Spinal cord (tissue), 10 donors: Measurements from ENCODE around the gene PIGA. TPM values are rescaled to one million over a fixed set of nuclear protein-coding genes. Genes with fewer than 3 reads are reported as not detected.
"Not testable (repeated sequence)": the region's sequence is repeated elsewhere in the genome, so short reads cannot be mapped to it uniquely, and the experiment has no call there.

Experiments
- DNase-seq, 6 donors: peaks; one replicate each; pipeline versions ENCODE4 v3.0.0 to v3.0.0-alpha.2; 2013 to 2015; ENCODE audit warnings: low spot score in 6 of 6, low read depth in 4 of 6
- H3K27ac ChIP-seq: one replicate; pipeline ENCODE4 v1.5.1; 2013; ENCODE audit warnings: low read depth, low read length, control low read depth
- H3K27me3 ChIP-seq: one replicate; pipeline ENCODE4 v1.6.1; 2013; ENCODE audit warnings: low read length; ENCODE audit not compliant: control insufficient read depth, insufficient read depth
- H3K36me3 ChIP-seq: one replicate; pipeline ENCODE4 v1.6.1; 2013; ENCODE audit warnings: low read length; ENCODE audit not compliant: control insufficient read depth, insufficient read depth
- H3K4me1 ChIP-seq: one replicate; pipeline ENCODE4 v1.6.1; 2013; ENCODE audit warnings: low read length; ENCODE audit not compliant: control insufficient read depth, insufficient read depth
- H3K4me3 ChIP-seq: one replicate; pipeline ENCODE4 v1.5.1; 2013; ENCODE audit warnings: low read depth, low read length, control low read depth
- H3K9me3 ChIP-seq: one replicate; pipeline ENCODE4 v1.6.1; 2013; ENCODE audit warnings: low read length; ENCODE audit not compliant: control insufficient read depth, insufficient read depth
- WGBS: methylation state at CpG from one replicate; pipeline ENCODE4 v1.1.5; 2013; ENCODE audit warnings: missing lambda C conversion rate; ENCODE audit not compliant: insufficient coverage; 5-methylcytosine and 5-hydroxymethylcytosine counted together
- polyA plus RNA-seq, 2 donors: library from polyadenylated mRNA; unstranded; fragments of 120-200 nt; gene quantifications; one replicate each; pipeline ENCODE4 v1.2.1, GENCODE V29; 2013; ENCODE audit not compliant: insufficient read length in 2 of 2
- total RNA-seq, 2 donors: library from RNA; depleted of rRNA in 1 of 2; stranded (reverse); fragments of 120-200 nt in 1 of 2; fragments of >200 nt in 1 of 2; gene quantifications; one replicate each; pipeline versions ENCODE4 v1.2.3 to v1.2.4, GENCODE V29; 2013 to 2014
- donor health status: healthy.

PIGA gene
- total and polyA plus RNA-seq, 4 donors = 10.8 to 18.9 (median 11.8) TPM

- no peaks in the 10 kb centered on the region for H3K4me1 ChIP-seq
- WGBS = no CpG with 5 or more reads among the region's 5 CpGs
- no peaks in the 10 kb centered on the region for H3K36me3 ChIP-seq
- H3K27me3 ChIP-seq = peaks cover 19% of the 10 kb centered on the region
- H3K9me3 ChIP-seq = no peaks in the 10 kb centered on the region
- no peak for DNase-seq
- H3K27ac ChIP-seq = no peak overlapping the region
- no peak overlapping the region for H3K4me3 ChIP-seq
These were observed 12.9 kb downstream of the PIGA start for GRCh38 chrX:15322472-15322871.

GRCh38 chrX:15322072-15322471 is 13.3 kb downstream of the PIGA start:
- DNase-seq = no peak
- H3K9me3 ChIP-seq = no peaks in the 10 kb centered on the region
- H3K4me1 ChIP-seq = no peaks in the 10 kb centered on the region
- 100% methylated on average over 1 of the region's 3 CpGs for WGBS
- no peaks in the 10 kb centered on the region for H3K36me3 ChIP-seq
- H3K27me3 ChIP-seq = peaks cover 19% of the 10 kb centered on the region
- H3K4me3 ChIP-seq = no peak overlapping the region
- H3K27ac ChIP-seq = no peak overlapping the region

GRCh38 chrX:15321447-15321846 is 13.9 kb downstream of the PIGA start:
- DNase-seq = no peak
- Histone ChIP-seq H3K36me3 (no peaks in the 10 kb centered on the region), H3K4me1 (no peaks in the 10 kb centered on the region), H3K9me3 (no peaks in the 10 kb centered on the region), H3K27me3 (peaks cover 18% of the 10 kb centered on the region), H3K4me3 (no peak overlapping the region), H3K27ac (no peak overlapping the region)
- WGBS = 82% methylated on average over 2 of the region's 4 CpGs

- no peak overlapping the region for H3K27ac ChIP-seq
- WGBS = no CpG with 5 or more reads among the region's 4 CpGs
- H3K9me3 ChIP-seq = no peaks in the 10 kb centered on the region
These were observed 15.0 kb downstream of the PIGA start for GRCh38 chrX:15320297-15320696.

GRCh38 chrX:15319075-15319474 is 16.2 kb downstream of the PIGA start:
- H3K27me3 ChIP-seq = peaks cover 13% of the 10 kb centered on the region
- no peak overlapping the region for H3K27ac ChIP-seq
- H3K9me3 ChIP-seq = no peaks in the 10 kb centered on the region
- no peak for DNase-seq
- no peaks in the 10 kb centered on the region for H3K4me1 ChIP-seq
- H3K4me3 ChIP-seq = no peak overlapping the region
- no CpG with 5 or more reads among the region's 4 CpGs for WGBS
- no peaks in the 10 kb centered on the region for H3K36me3 ChIP-seq

More at GRCh38 chrX:15320297-15320696, 15.0 kb downstream of the PIGA start:
- DNase-seq = no peak
- Histone ChIP-seq H3K36me3 (no peaks in the 10 kb centered on the region), H3K27me3 (peaks cover 11% of the 10 kb centered on the region), H3K4me1 (no peaks in the 10 kb centered on the region), H3K4me3 (no peak overlapping the region)

GRCh38 chrX:15315509-15315908 is 19.8 kb downstream of the PIGA start, which contains the start of gene ASB11:
Gene ASB11 (minus strand): TSS chrX:15315640. CDS start chrX:15315605, 35 bp downstream.
- no peaks in the 10 kb centered on the region for H3K4me1 ChIP-seq
- 40% methylated on average over 2 of the region's 3 CpGs for WGBS
- H3K27ac ChIP-seq = no peak within 1 kb of the TSS
- no peak within 1 kb of the TSS for H3K4me3 ChIP-seq
- H3K9me3 ChIP-seq = no peaks in the 10 kb centered on the region
- DNase-seq = no peak
- H3K27me3 ChIP-seq = peaks cover 9% of the 10 kb centered on the region
- H3K36me3 ChIP-seq = no peaks in the 10 kb centered on the region

- no peak overlapping the region for H3K27ac ChIP-seq
- H3K27me3 ChIP-seq = peaks cover 9% of the 10 kb centered on the region
- no CpG with 5 or more reads among the region's 2 CpGs for WGBS
- no peaks in the 10 kb centered on the region for H3K4me1 ChIP-seq
- no peaks in the 10 kb centered on the region for H3K9me3 ChIP-seq
- H3K4me3 ChIP-seq = no peak overlapping the region
- no peak for DNase-seq
- H3K36me3 ChIP-seq = no peaks in the 10 kb centered on the region
These were observed 20.9 kb downstream of the PIGA start for GRCh38 chrX:15314472-15314871.

GRCh38 chrX:15311119-15311518 is 24.2 kb downstream of the PIGA start:
- 69% methylated on average over 3 of the region's 3 CpGs for WGBS
- no peak for DNase-seq

GRCh38 chrX:15310117-15310516 is 25.2 kb downstream of the PIGA start:
- WGBS = no CpG with 5 or more reads among the region's 3 CpGs
- Histone ChIP-seq H3K4me3 (no peak overlapping the region), H3K4me1 (no peaks in the 10 kb centered on the region), H3K36me3 (no peaks in the 10 kb centered on the region), H3K27ac (no peak overlapping the region), H3K9me3 (no peaks in the 10 kb centered on the region), H3K27me3 (peaks cover 16% of the 10 kb centered on the region)
- DNase-seq = peak in 3 of 6 donors; percentile 3 to 57 (median 11)

More at GRCh38 chrX:15311119-15311518, 24.2 kb downstream of the PIGA start:
- H3K27ac ChIP-seq = no peak overlapping the region
- H3K9me3 ChIP-seq = no peaks in the 10 kb centered on the region
- no peak overlapping the region for H3K4me3 ChIP-seq
- H3K36me3 ChIP-seq = no peaks in the 10 kb centered on the region
- peaks cover 16% of the 10 kb centered on the region for H3K27me3 ChIP-seq
- no peaks in the 10 kb centered on the region for H3K4me1 ChIP-seq

GRCh38 chrX:15305899-15306298 is 29.4 kb downstream of the PIGA start:
- no CpG with 5 or more reads among the region's 3 CpGs for WGBS
- not testable (repeated sequence) for H3K4me3 ChIP-seq, H3K9me3 ChIP-seq, DNase-seq, H3K36me3 ChIP-seq, H3K4me1 ChIP-seq, H3K27ac ChIP-seq
- peaks cover 11% of the 10 kb centered on the region for H3K27me3 ChIP-seq
